Tibial artery (tissue), 4 donors: ENCODE data around the gene LRCOL1.

ENCODE experiments used
- DNase-seq, 2 donors: peaks; one replicate each; pipeline ENCODE4 v3.0.0-alpha.2; 2019
- H3K27ac ChIP-seq, 2 donors: fragments of 200-600 bp; sonication (generic) in 1 of 2; 1 replicate in 1 of 2; 2 replicates in 1 of 2; pipeline ENCODE4 v1.5.1; 2018 to 2019; ENCODE audit warnings: mild to moderate bottlenecking in 1 of 2
- H3K27me3 ChIP-seq, 2 donors: fragments of 200-600 bp; sonication (generic) in 1 of 2; one replicate each; pipeline versions ENCODE4 v1.5.1 to v1.6.0; 2016 to 2019
- H3K36me3 ChIP-seq, 3 donors: fragments of 200-600 bp; sonication (generic) in 2 of 3; one replicate each; pipeline ENCODE4 v1.5.1; 2016 to 2019; ENCODE audit warnings: mild to moderate bottlenecking in 2 of 3
- H3K4me1 ChIP-seq, 4 donors: fragments of 200-600 bp; sonication (generic) in 2 of 4; 1 replicate in 3 of 4; 2 replicates in 1 of 4; pipeline ENCODE4 v1.5.1; 2016 to 2019
- H3K4me3 ChIP-seq, 2 donors: fragments of 200-600 bp; sonication (generic) in 1 of 2; 1 replicate in 1 of 2; 2 replicates in 1 of 2; pipeline ENCODE4 v1.5.1; 2018 to 2019; ENCODE audit warnings: mild to moderate bottlenecking in 2 of 2
- H3K9me3 ChIP-seq, 3 donors: fragments of 200-600 bp; sonication (generic) in 1 of 3; one replicate each; pipeline ENCODE4 v1.5.1; 2016 to 2019
- CTCF ChIP-seq, 2 experiments: fragments of 200-600 bp in 1 of 2; fragments of 450-650 bp in 1 of 2; IDR thresholded peaks; one replicate each; pipeline ENCODE4 v1.5.1; 2017 to 2019; ENCODE audit warnings: antibody characterized with exemption in 2 of 2, mild to moderate bottlenecking in 1 of 2, moderate library complexity in 1 of 2
- intact Hi-C: fragments of 100-400 bp; cut with DNase I; formaldehyde crosslinking; loops from one replicate; pipeline ENCODE4 v1.15.0; 2023; ENCODE audit warnings: low total_unique reads

Gene LRCOL1

GRCh38 chr12:132608231-132609171 is 1.9 kb downstream of the LRCOL1 start:
- Histone ChIP-seq H3K4me3 (no peak overlapping the region), H3K27me3 (peaks cover 0 to 82% of the 10 kb centered on the region in 2 donors)
- intact Hi-C loops: no loop called here

GRCh38 chr12:132606927-132607326 is 3.5 kb downstream of the LRCOL1 start:
- Histone ChIP-seq H3K9me3 (peaks cover 0 to 11% (median 4%) of the 10 kb centered on the region in 3 donors), H3K4me3 (no peak overlapping the region), H3K4me1 (peaks cover 0 to 22% (median 13%) of the 10 kb centered on the region in 4 donors), H3K27ac (no peak overlapping the region), H3K27me3 (peaks cover 0 to 91% of the 10 kb centered on the region in 2 donors), H3K36me3 (no peaks in the 10 kb centered on the region)
- DNase-seq: no peak
- no peak for TF ChIP-seq CTCF (IDR thresholded peaks at IDR 0.05)
- intact Hi-C loops: no loop called here

More at GRCh38 chr12:132608231-132609171, 1.9 kb downstream of the LRCOL1 start:
- H3K27ac ChIP-seq: no peak overlapping the region
- no peak for TF ChIP-seq CTCF (IDR thresholded peaks at IDR 0.05)
- no peak for DNase-seq
- no peaks in the 10 kb centered on the region for H3K36me3 ChIP-seq
- H3K4me1 ChIP-seq: peaks cover 0 to 18% (median 13%) of the 10 kb centered on the region in 4 donors
- H3K9me3 ChIP-seq: peaks cover 0 to 12% (median 6%) of the 10 kb centered on the region in 3 donors

- TF ChIP-seq CTCF (IDR thresholded peaks at IDR 0.05): no peak
- Histone ChIP-seq H3K27me3 (peaks cover 0 to 93% of the 10 kb centered on the region in 2 donors), H3K4me1 (peaks cover 0 to 22% (median 13%) of the 10 kb centered on the region in 4 donors)
Measured at GRCh38 chr12:132606466-132606865, 3.9 kb downstream of the LRCOL1 start.

GRCh38 chr12:132605892-132606291 is 4.5 kb downstream of the LRCOL1 start:
- H3K36me3 ChIP-seq: no peaks in the 10 kb centered on the region
- no peak overlapping the region for H3K27ac ChIP-seq
- no peak for TF ChIP-seq CTCF (IDR thresholded peaks at IDR 0.05)
- H3K4me1 ChIP-seq: peaks cover 0 to 23% (median 14%) of the 10 kb centered on the region in 4 donors
- no peak overlapping the region for H3K4me3 ChIP-seq
- peaks cover 0 to under 1% (median 0%) of the 10 kb centered on the region in 3 donors for H3K9me3 ChIP-seq
- H3K27me3 ChIP-seq: peaks cover 0 to 93% of the 10 kb centered on the region in 2 donors
- intact Hi-C loops: no loop called here
- DNase-seq: no peak

More at GRCh38 chr12:132606466-132606865, 3.9 kb downstream of the LRCOL1 start:
- no peaks in the 10 kb centered on the region for H3K36me3 ChIP-seq
- peaks cover 0 to 6% (median 0%) of the 10 kb centered on the region in 3 donors for H3K9me3 ChIP-seq
- no peak for DNase-seq
- H3K27ac ChIP-seq: no peak overlapping the region
- H3K4me3 ChIP-seq: no peak overlapping the region
- intact Hi-C loops: no loop called here

GRCh38 chr12:132604668-132605441 is 5.5 kb downstream of the LRCOL1 start:
- H3K4me3 ChIP-seq: no peak overlapping the region
- H3K4me1 ChIP-seq: peaks cover 0 to 25% (median 15%) of the 10 kb centered on the region in 4 donors
- no peaks in the 10 kb centered on the region for H3K9me3 ChIP-seq
- DNase-seq: no peak
- no peak overlapping the region for H3K27ac ChIP-seq
- H3K27me3 ChIP-seq: peaks cover 0 to 86% of the 10 kb centered on the region in 2 donors
- no peaks in the 10 kb centered on the region for H3K36me3 ChIP-seq
- intact Hi-C loops: no loop called here
- no peak for TF ChIP-seq CTCF (IDR thresholded peaks at IDR 0.05)
